GM23338 (cell line): ENCODE data around the gene IL19. TPM values are rescaled to one million over a fixed set of nuclear protein-coding genes. Genes with fewer than 3 reads are reported as not detected.

Experiments used
- ATAC-seq: fragments of 200-7000 bp; cut with Tn5 transposase; 3 replicates; pipeline ENCODE4 v1.9.1; 2020
- DNase-seq: peaks from one replicate; pipeline ENCODE4 v3.0.0-alpha.2; 2015; ENCODE audit warnings: low spot score
- H2AFZ ChIP-seq: fragments of 200-600 bp; sonication (generic); 2 replicates; pipeline ENCODE4 v1.8.0; 2016; ENCODE audit warnings: antibody characterized with exemption, mild to moderate bottlenecking, moderate library complexity
- H3F3A ChIP-seq: fragments of 200-600 bp; sonication (generic); replicated peaks from 2 replicates; pipeline ENCODE4 v1.8.0; 2017; ENCODE audit warnings: antibody characterized with exemption, mixed run types, low read depth
- H3K27ac ChIP-seq: fragments of 200-600 bp; sonication (generic); 2 replicates; pipeline ENCODE4 v1.6.1; 2016; ENCODE audit warnings: low read depth
- H3K27me3 ChIP-seq: fragments of 200-600 bp; sonication (generic); 2 replicates; pipeline ENCODE4 v1.8.0; 2016; ENCODE audit warnings: mild to moderate bottlenecking, mixed run types, moderate library complexity; ENCODE audit not compliant: insufficient read depth
- H3K36me3 ChIP-seq: fragments of 200-600 bp; sonication (generic); 2 replicates; pipeline ENCODE4 v1.8.0; 2016; ENCODE audit warnings: mild to moderate bottlenecking; ENCODE audit not compliant: insufficient read depth
- H3K4me1 ChIP-seq: fragments of 200-600 bp; sonication (generic); 2 replicates; pipeline ENCODE4 v1.8.0; 2016; ENCODE audit warnings: mild to moderate bottlenecking, moderate library complexity; ENCODE audit not compliant: insufficient read depth
- H3K4me2 ChIP-seq: fragments of 200-600 bp; sonication (generic); 2 replicates; pipeline ENCODE4 v1.7.1; 2017; ENCODE audit warnings: mixed run types
- H3K4me3 ChIP-seq: fragments of 200-600 bp; sonication (generic); 2 replicates; pipeline ENCODE4 v1.6.1; 2016; ENCODE audit warnings: mixed run types
- H3K79me2 ChIP-seq: fragments of 200-600 bp; sonication (generic); replicated peaks from 2 replicates; pipeline ENCODE4 v1.8.0; 2017; ENCODE audit warnings: mild to moderate bottlenecking; ENCODE audit not compliant: insufficient read depth
- H3K9me2 ChIP-seq: fragments of 200-600 bp; sonication (generic); 2 replicates; pipeline ENCODE4 v1.8.0; 2017; ENCODE audit not compliant: insufficient read depth
- H4K20me1 ChIP-seq: fragments of 200-600 bp; sonication (generic); replicated peaks from 2 replicates; pipeline ENCODE4 v1.8.0; 2017; ENCODE audit warnings: mild to moderate bottlenecking; ENCODE audit not compliant: insufficient read depth
- H3K27ac Mint-ChIP-seq: 2 replicates; pipeline ENCODE4 v1.8.0; 2020; ENCODE audit warnings: inconsistent platforms, mild to moderate bottlenecking, moderate library complexity, mixed read lengths
- H3K27me3 Mint-ChIP-seq: 3 replicates; pipeline ENCODE4 v1.8.0; 2022; ENCODE audit warnings: low read depth, mild to moderate bottlenecking, moderate library complexity, mixed read lengths, inconsistent platforms; ENCODE audit not compliant: insufficient read depth, poor library complexity
- H3K36me3 Mint-ChIP-seq: 3 replicates; pipeline ENCODE4 v1.8.0; 2021; ENCODE audit warnings: low read depth, mild to moderate bottlenecking, inconsistent platforms, moderate library complexity, mixed read lengths
- H3K4me1 Mint-ChIP-seq: 3 replicates; pipeline ENCODE4 v1.8.0; 2020; ENCODE audit warnings: mild to moderate bottlenecking, inconsistent platforms, mixed read lengths
- H3K4me3 Mint-ChIP-seq: 3 replicates; pipeline ENCODE4 v1.8.0; 2021; ENCODE audit warnings: moderate library complexity, mild to moderate bottlenecking, inconsistent platforms, mixed read lengths
- H3K9me3 Mint-ChIP-seq: 3 replicates; pipeline ENCODE4 v1.8.0; 2020; ENCODE audit warnings: moderate library complexity, mild to moderate bottlenecking, inconsistent platforms, mixed read lengths
- ETS1 ChIP-seq: IDR thresholded peaks from 2 replicates; pipeline ENCODE4 v1.6.1; 2016; ENCODE audit warnings: antibody characterized with exemption
- EZH2phosphoT487 ChIP-seq: fragments of 200-600 bp; sonication (generic); IDR thresholded peaks from one replicate; pipeline ENCODE4 v1.8.1; 2018; ENCODE audit warnings: antibody characterized with exemption; ENCODE audit not compliant: unreplicated experiment
- JUNB ChIP-seq: IDR thresholded peaks from one replicate; pipeline ENCODE4 v1.6.1; 2016; ENCODE audit warnings: antibody characterized with exemption; ENCODE audit not compliant: unreplicated experiment
- NANOG ChIP-seq: IDR thresholded peaks from 2 replicates; pipeline ENCODE4 v1.6.1; 2016; ENCODE audit warnings: antibody characterized with exemption, borderline replicate concordance
- POLR2AphosphoS5 ChIP-seq: IDR thresholded peaks from 2 replicates; pipeline ENCODE4 v1.6.1; 2016; ENCODE audit warnings: antibody characterized with exemption, low read depth
- REST ChIP-seq: IDR thresholded peaks from one replicate; pipeline ENCODE4 v1.6.1; 2018; ENCODE audit warnings: antibody characterized with exemption; ENCODE audit not compliant: unreplicated experiment
- STAT1 ChIP-seq: IDR thresholded peaks from one replicate; pipeline ENCODE4 v1.6.1; 2016; ENCODE audit warnings: antibody characterized with exemption; ENCODE audit not compliant: unreplicated experiment
- ZNF114 ChIP-seq: fragments of 250-450 bp; sonication (Bioruptor Pico); IDR thresholded peaks from 2 replicates; pipeline ENCODE4 v1.5.0; 2020; ENCODE audit warnings: mild to moderate bottlenecking, moderate library complexity
- ZNF331 ChIP-seq: fragments of 250-450 bp; sonication (Bioruptor Pico); IDR thresholded peaks from 2 replicates; pipeline ENCODE4 v1.5.0; 2020; ENCODE audit warnings: low read depth, mild to moderate bottlenecking, moderate library complexity
- ZNF462 ChIP-seq: fragments of 250-450 bp; sonication (Bioruptor Pico); IDR thresholded peaks from 2 replicates; pipeline ENCODE4 v1.5.0; 2020; ENCODE audit warnings: mild to moderate bottlenecking, moderate library complexity
- polyA plus RNA-seq: library from polyadenylated mRNA; unstranded; fragments of >200 nt; fragmentation: Nextera tagmentation; extraction: Ambion mirVana; gene quantifications from 2 replicates; pipeline ENCODE4 v1.2.1, GENCODE V29; 2016
- total RNA-seq: library from RNA; depleted of rRNA; stranded (reverse); fragments of >200 nt; shearing (Covaris generic); gene quantifications from 2 replicates; pipeline ENCODE4 v1.2.3, GENCODE V29; 2014
- TF ChIP-seq, protein P1 (sequence below), 2 experiments: fragments of 200-600 bp in 1 of 2; sonication (generic) in 1 of 2; conservative IDR thresholded peaks; 2 replicates each; pipeline versions ENCODE4 v1.5.1 to v1.6.1; 2016 to 2017; ENCODE audit warnings: antibody characterized with exemption in 2 of 2, low read depth in 2 of 2, mild to moderate bottlenecking in 2 of 2, moderate library complexity in 1 of 2

IL19 gene
- total and polyA plus RNA-seq, 2 experiments from 2014 or later: not detected

- DNase-seq: peak; percentile 14
These were observed 5.7 kb downstream of the IL19 start for GRCh38 chr1:206776229-206776628.

More at GRCh38 chr1:206776229-206776628, 5.7 kb downstream of the IL19 start:
- peak overlapping the region; percentile 53 for H2AFZ ChIP-seq
- no peaks in the 10 kb centered on the region for H3K36me3 ChIP-seq
- H4K20me1 ChIP-seq: no peaks in the 10 kb centered on the region
- Mint-ChIP-seq H3K36me3 (no peaks in the 10 kb centered on the region), H3K4me1 (peaks cover 7% of the 10 kb centered on the region; the same call in 2 of the 3 replicates), H3K27ac (no peak overlapping the region; the same call in 1 of the 2 replicates), H3K9me3 (no peaks in the 10 kb centered on the region), H3K27me3 (peaks cover 4% of the 10 kb centered on the region), H3K4me3 (no peak overlapping the region)
- no peaks in the 10 kb centered on the region for H3K79me2 ChIP-seq
- no peak overlapping the region for H3K4me3 ChIP-seq
- H3K9me2 ChIP-seq: no peaks in the 10 kb centered on the region; the same call in 1 of the 2 replicates
- no peak overlapping the region for H3K27ac ChIP-seq
- ATAC-seq: no peak; the same call in 2 of the 3 replicates
- H3K4me1 ChIP-seq: no peaks in the 10 kb centered on the region
- H3F3A ChIP-seq: no peaks in the 10 kb centered on the region
- no peak for TF ChIP-seq POLR2AphosphoS5
- TF ChIP-seq JUNB: no peak
- no peak for TF ChIP-seq ETS1
- TF ChIP-seq, protein P1, sequence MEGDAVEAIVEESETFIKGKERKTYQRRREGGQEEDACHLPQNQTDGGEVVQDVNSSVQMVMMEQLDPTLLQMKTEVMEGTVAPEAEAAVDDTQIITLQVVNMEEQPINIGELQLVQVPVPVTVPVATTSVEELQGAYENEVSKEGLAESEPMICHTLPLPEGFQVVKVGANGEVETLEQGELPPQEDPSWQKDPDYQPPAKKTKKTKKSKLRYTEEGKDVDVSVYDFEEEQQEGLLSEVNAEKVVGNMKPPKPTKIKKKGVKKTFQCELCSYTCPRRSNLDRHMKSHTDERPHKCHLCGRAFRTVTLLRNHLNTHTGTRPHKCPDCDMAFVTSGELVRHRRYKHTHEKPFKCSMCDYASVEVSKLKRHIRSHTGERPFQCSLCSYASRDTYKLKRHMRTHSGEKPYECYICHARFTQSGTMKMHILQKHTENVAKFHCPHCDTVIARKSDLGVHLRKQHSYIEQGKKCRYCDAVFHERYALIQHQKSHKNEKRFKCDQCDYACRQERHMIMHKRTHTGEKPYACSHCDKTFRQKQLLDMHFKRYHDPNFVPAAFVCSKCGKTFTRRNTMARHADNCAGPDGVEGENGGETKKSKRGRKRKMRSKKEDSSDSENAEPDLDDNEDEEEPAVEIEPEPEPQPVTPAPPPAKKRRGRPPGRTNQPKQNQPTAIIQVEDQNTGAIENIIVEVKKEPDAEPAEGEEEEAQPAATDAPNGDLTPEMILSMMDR (conservative IDR thresholded peaks at IDR 0.05; ENCODE audit: low read depth in 2 of 2): no peak
- no peak for TF ChIP-seq STAT1
- no peak for TF ChIP-seq REST
- no peak for TF ChIP-seq ZNF331 (CRISPR knock-in tag)
- TF ChIP-seq ZNF114 (CRISPR knock-in tag): no peak
- TF ChIP-seq EZH2phosphoT487: no peak
- no peak for TF ChIP-seq ZNF462 (CRISPR knock-in tag)
- no peak for TF ChIP-seq NANOG
- H3K27me3 ChIP-seq: no peaks in the 10 kb centered on the region
- H3K4me2 ChIP-seq: no peak overlapping the region
